ENCODE measurements around the gene EZR. TPM values are rescaled to one million over a fixed set of nuclear protein-coding genes. Genes with fewer than 3 reads are reported as not detected.
"Not testable (repeated sequence)": the region's sequence is repeated elsewhere in the genome, so short reads cannot be mapped to it uniquely, and the experiment has no call there.

Gene EZR
- total and polyA plus RNA-seq, 2 donors (not counting 1 experiment from before 2014, with no cell fraction given), result 227 to 945 TPM

DNA sequence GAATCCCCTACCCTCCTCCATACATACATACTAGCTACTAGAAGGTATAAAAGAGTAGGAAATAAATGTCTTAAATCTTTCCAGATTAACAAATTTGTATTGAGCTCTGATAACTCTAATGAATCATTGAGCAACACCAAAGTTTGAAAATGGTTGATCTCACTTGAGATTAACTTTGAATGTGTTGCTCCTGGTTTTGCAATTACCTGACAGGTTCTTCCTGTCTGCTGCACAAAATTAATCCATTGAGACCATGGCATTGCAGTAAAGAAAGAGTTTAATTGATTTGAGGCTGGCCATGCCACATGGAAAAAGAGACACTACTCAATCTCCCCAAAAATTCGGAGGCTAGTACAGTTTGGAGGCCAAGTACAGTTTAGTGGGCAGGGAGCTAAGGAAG is 21.3 kb upstream of the EZR start:
- TF ChIP-seq, protein P1, sequence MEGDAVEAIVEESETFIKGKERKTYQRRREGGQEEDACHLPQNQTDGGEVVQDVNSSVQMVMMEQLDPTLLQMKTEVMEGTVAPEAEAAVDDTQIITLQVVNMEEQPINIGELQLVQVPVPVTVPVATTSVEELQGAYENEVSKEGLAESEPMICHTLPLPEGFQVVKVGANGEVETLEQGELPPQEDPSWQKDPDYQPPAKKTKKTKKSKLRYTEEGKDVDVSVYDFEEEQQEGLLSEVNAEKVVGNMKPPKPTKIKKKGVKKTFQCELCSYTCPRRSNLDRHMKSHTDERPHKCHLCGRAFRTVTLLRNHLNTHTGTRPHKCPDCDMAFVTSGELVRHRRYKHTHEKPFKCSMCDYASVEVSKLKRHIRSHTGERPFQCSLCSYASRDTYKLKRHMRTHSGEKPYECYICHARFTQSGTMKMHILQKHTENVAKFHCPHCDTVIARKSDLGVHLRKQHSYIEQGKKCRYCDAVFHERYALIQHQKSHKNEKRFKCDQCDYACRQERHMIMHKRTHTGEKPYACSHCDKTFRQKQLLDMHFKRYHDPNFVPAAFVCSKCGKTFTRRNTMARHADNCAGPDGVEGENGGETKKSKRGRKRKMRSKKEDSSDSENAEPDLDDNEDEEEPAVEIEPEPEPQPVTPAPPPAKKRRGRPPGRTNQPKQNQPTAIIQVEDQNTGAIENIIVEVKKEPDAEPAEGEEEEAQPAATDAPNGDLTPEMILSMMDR (IDR thresholded peaks at IDR 0.05), result no peak
- no peak for TF ChIP-seq EZH2 (IDR thresholded peaks at IDR 0.05; ENCODE audit: borderline replicate concordance, insufficient read depth, low read depth, low read length, poor library complexity, severe bottlenecking)
- intact Hi-C loops (cut with micrococcal nuclease), result no loop called here
- Histone ChIP-seq H3K79me2 (ENCODE audit: control insufficient read depth, insufficient read depth, low read length) (peaks cover 8% of the 10 kb centered on the region), H3K4me3 (ENCODE audit: control extremely low read depth in 1 of 5, extremely low read depth in 1 of 5, insufficient read depth in 1 of 5, low read depth in 2 of 5, low read length in 4 of 5) (no peak overlapping the region), H3K36me3 (replicated peaks in 1 of 2; ENCODE audit: control extremely low read depth in 1 of 2, control insufficient read depth in 1 of 2, extremely low read depth in 1 of 2, insufficient read depth in 2 of 2, low read length in 1 of 2) (no peaks in the 10 kb centered on the region), H2AFZ (ENCODE audit: insufficient read depth, low read depth, low read length, poor library complexity, severe bottlenecking) (no peak overlapping the region), H3K4me1 (ENCODE audit: control insufficient read depth in 2 of 2, insufficient read depth in 2 of 2, low read length in 2 of 2) (peaks cover 40 to 44% of the 10 kb centered on the region in 2 donors), H3K9me3 (ENCODE audit: control extremely low read depth in 1 of 3, control insufficient read depth in 2 of 3, insufficient read depth in 1 of 3, low read length in 2 of 3) (no peaks in the 10 kb centered on the region), H3K27me3 (replicated peaks in 1 of 4; ENCODE audit: control extremely low read depth in 1 of 4, control insufficient read depth in 3 of 4, insufficient read depth in 4 of 4, low read length in 3 of 4) (no peaks in the 10 kb centered on the region), H3K9ac (ENCODE audit: low read length) (no peak overlapping the region), H3K27ac (ENCODE audit: low read length in 2 of 2) (no peak overlapping the region), H3K4me2 (replicated peaks; ENCODE audit: low read depth, low read length, poor library complexity, severe bottlenecking) (no peak overlapping the region), H4K20me1 (ENCODE audit: control insufficient read depth, insufficient read depth, low read length, poor library complexity, severe bottlenecking) (no peaks in the 10 kb centered on the region)
- Mint-ChIP-seq H3K9me3 (ENCODE audit: insufficient read depth) (no peaks in the 10 kb centered on the region), H3K4me1 (peaks cover 46% of the 10 kb centered on the region), H3K4me3 (no peak overlapping the region), H3K27ac (no peak overlapping the region), H3K27me3 (no peaks in the 10 kb centered on the region)
- WGBS (ENCODE audit: insufficient coverage), result no CpG with 5 or more reads among the region's 1 CpG
- CTCF ChIA-PET, result no interaction called here
- ATAC-seq (ENCODE audit: low read depth) (no peak), DNase-seq (no peak)
- POLR2A ChIA-PET, result interaction anchor here (0.5 to 0.8 kb wide), 3 partner anchors 16 to 68 kb away, joined by 3 to 10 read pairs (median 4); no protein-coding TSS in a partner anchor

DNA sequence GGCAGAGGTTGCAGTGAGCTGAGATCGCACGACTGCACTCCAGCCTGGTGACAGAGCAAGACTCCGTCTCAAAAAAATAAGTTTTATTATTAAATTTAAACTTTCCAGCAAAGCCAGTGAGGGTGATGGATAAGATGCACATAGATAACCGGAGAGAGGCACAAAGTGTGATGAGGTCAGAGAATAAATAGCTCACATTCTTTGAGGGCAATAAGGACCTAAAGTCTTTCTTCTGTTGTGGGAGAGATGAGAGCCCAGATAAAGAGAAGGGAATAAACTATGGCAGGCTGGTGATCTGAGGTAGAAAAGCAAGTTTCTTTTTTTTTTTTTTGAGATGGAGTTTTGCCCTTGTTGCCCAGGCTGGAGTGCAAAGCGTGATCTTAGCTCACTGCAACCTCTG is 20.6 kb upstream of the EZR start:
- Histone ChIP-seq H3K27me3 (replicated peaks in 1 of 4; ENCODE audit: control extremely low read depth in 1 of 4, control insufficient read depth in 3 of 4, insufficient read depth in 4 of 4, low read length in 3 of 4) (no peaks in the 10 kb centered on the region), H2AFZ (ENCODE audit: insufficient read depth, low read depth, low read length, poor library complexity, severe bottlenecking) (no peak overlapping the region), H3K4me2 (replicated peaks; ENCODE audit: low read depth, low read length, poor library complexity, severe bottlenecking) (no peak overlapping the region), H4K20me1 (ENCODE audit: control insufficient read depth, insufficient read depth, low read length, poor library complexity, severe bottlenecking) (no peaks in the 10 kb centered on the region), H3K27ac (ENCODE audit: low read length in 2 of 2) (no peak overlapping the region), H3K36me3 (replicated peaks in 1 of 2; ENCODE audit: control extremely low read depth in 1 of 2, control insufficient read depth in 1 of 2, extremely low read depth in 1 of 2, insufficient read depth in 2 of 2, low read length in 1 of 2) (no peaks in the 10 kb centered on the region), H3K79me2 (ENCODE audit: control insufficient read depth, insufficient read depth, low read length) (peaks cover 8% of the 10 kb centered on the region), H3K9me3 (ENCODE audit: control extremely low read depth in 1 of 3, control insufficient read depth in 2 of 3, insufficient read depth in 1 of 3, low read length in 2 of 3) (no peaks in the 10 kb centered on the region), H3K4me3 (ENCODE audit: control extremely low read depth in 1 of 5, extremely low read depth in 1 of 5, insufficient read depth in 1 of 5, low read depth in 2 of 5, low read length in 4 of 5) (no peak overlapping the region), H3K4me1 (ENCODE audit: control insufficient read depth in 2 of 2, insufficient read depth in 2 of 2, low read length in 2 of 2) (peaks cover 39 to 48% of the 10 kb centered on the region in 2 donors), H3K9ac (ENCODE audit: low read length) (no peak overlapping the region)
- no peak for DNase-seq
- no peaks in the 10 kb centered on the region for H3K27me3 Mint-ChIP-seq
- WGBS (ENCODE audit: insufficient coverage), result 92% methylated on average over 2 of the region's 5 CpGs
- no peak for ATAC-seq (ENCODE audit: low read depth)
- H3K4me1 Mint-ChIP-seq, result peaks cover 46% of the 10 kb centered on the region
- H3K4me3 Mint-ChIP-seq, result no peak overlapping the region
- CTCF ChIA-PET, result interaction anchor here (1.7 kb wide), 1 partner anchor 14 kb away, joined by 5 read pairs; no protein-coding TSS in a partner anchor
- H3K27ac Mint-ChIP-seq, result no peak overlapping the region
- POLR2A ChIA-PET, result interaction anchor here (0.5 to 0.8 kb wide), 2 partner anchors 27 to 69 kb away, joined by 3 to 10 read pairs; no protein-coding TSS in a partner anchor
- intact Hi-C loops (cut with micrococcal nuclease), result no loop called here
- H3K9me3 Mint-ChIP-seq (ENCODE audit: insufficient read depth), result no peaks in the 10 kb centered on the region
- TF ChIP-seq EZH2 (IDR thresholded peaks at IDR 0.05; ENCODE audit: borderline replicate concordance, insufficient read depth, low read depth, low read length, poor library complexity, severe bottlenecking), result no peak
- TF ChIP-seq, protein P1 (IDR thresholded peaks at IDR 0.05), result no peak

DNA sequence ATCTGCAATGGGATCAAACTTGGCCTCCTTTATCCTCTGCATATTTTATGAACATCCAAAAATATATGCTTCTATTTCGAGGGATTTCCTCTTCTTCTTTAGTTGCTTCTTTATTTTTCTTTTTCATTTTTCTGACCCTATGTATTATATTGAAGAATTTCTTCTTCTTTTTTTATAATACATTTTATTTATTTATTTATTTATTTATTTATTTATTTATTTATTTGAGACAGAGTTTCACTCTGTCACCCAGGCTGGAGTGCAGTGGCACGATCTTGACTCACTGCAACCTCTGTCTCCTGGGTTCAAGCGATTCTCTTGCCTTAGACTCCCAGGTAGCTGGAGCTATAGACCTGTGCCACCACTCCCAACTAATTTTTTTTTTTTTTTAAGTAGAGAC is 19.6 kb upstream of the EZR start:
- H2AFZ ChIP-seq (ENCODE audit: insufficient read depth, low read depth, low read length, poor library complexity, severe bottlenecking); H3K27me3 ChIP-seq (replicated peaks in 1 of 4; ENCODE audit: control extremely low read depth in 1 of 4, control insufficient read depth in 3 of 4, insufficient read depth in 4 of 4, low read length in 3 of 4); H3K27me3 Mint-ChIP-seq; H3K27ac ChIP-seq (ENCODE audit: low read length in 2 of 2); DNase-seq; H3K9ac ChIP-seq (ENCODE audit: low read length); H3K79me2 ChIP-seq (ENCODE audit: control insufficient read depth, insufficient read depth, low read length); H3K9me3 ChIP-seq (ENCODE audit: control extremely low read depth in 1 of 3, control insufficient read depth in 2 of 3, insufficient read depth in 1 of 3, low read length in 2 of 3); H3K27ac Mint-ChIP-seq; H3K36me3 ChIP-seq (replicated peaks in 1 of 2; ENCODE audit: control extremely low read depth in 1 of 2, control insufficient read depth in 1 of 2, extremely low read depth in 1 of 2, insufficient read depth in 2 of 2, low read length in 1 of 2); intact Hi-C loops (cut with micrococcal nuclease); H3K4me3 Mint-ChIP-seq; H3K4me3 ChIP-seq (ENCODE audit: control extremely low read depth in 1 of 5, extremely low read depth in 1 of 5, insufficient read depth in 1 of 5, low read depth in 2 of 5, low read length in 4 of 5); H4K20me1 ChIP-seq (ENCODE audit: control insufficient read depth, insufficient read depth, low read length, poor library complexity, severe bottlenecking); H3K4me2 ChIP-seq (replicated peaks; ENCODE audit: low read depth, low read length, poor library complexity, severe bottlenecking); H3K9me3 Mint-ChIP-seq (ENCODE audit: insufficient read depth); ATAC-seq (ENCODE audit: low read depth): not testable (repeated sequence)
- ChIA-PET CTCF (interaction anchor here (1.0 to 1.7 kb wide), 2 partner anchors 15 to 76 kb away, joined by 3 to 5 read pairs; no protein-coding TSS in a partner anchor), POLR2A (interaction anchor here (0.6 kb wide), 1 partner anchor 10 kb away, joined by 3 read pairs; no protein-coding TSS in a partner anchor)
- peaks cover 29 to 38% of the 10 kb centered on the region in 2 donors for H3K4me1 ChIP-seq (ENCODE audit: control insufficient read depth in 2 of 2, insufficient read depth in 2 of 2, low read length in 2 of 2)
- WGBS (ENCODE audit: insufficient coverage), result no CpG with 5 or more reads among the region's 3 CpGs
- peaks cover 38% of the 10 kb centered on the region for H3K4me1 Mint-ChIP-seq
